Posterior vena cava (tissue), 2 donors: ENCODE results near the gene GLI3. TPM values are rescaled to one million over a fixed set of nuclear protein-coding genes. Genes with fewer than 3 reads are reported as not detected.

ENCODE experiments used
- DNase-seq: peaks from one replicate; pipeline ENCODE4 v3.0.0-alpha.2; 2020; ENCODE audit warnings: low spot score
- intact Hi-C, 2 donors: fragments of 100-400 bp; cut with DNase I; formaldehyde crosslinking; loops; one replicate each; pipeline versions ENCODE4 v1.14.1 to v1.14.2; 2022 to 2023
- total RNA-seq, 2 donors: library from RNA; stranded (reverse); fragmentation: NEBNext Ultra II Directional; extraction: Animal tissue kit (Norgen Biotek cat#: 25700); gene quantifications; one replicate each; pipeline ENCODE4 v1.2.1, GENCODE V29; 2021
- donor health status: DM: yes; HTN: yes; CAD: no.
- donor health status: DM: yes; HTN: yes; CAD: no.

The GLI3 gene
- total RNA-seq, 2 donors from 2014 or later, result 24.8 to 27.2 TPM

DNA sequence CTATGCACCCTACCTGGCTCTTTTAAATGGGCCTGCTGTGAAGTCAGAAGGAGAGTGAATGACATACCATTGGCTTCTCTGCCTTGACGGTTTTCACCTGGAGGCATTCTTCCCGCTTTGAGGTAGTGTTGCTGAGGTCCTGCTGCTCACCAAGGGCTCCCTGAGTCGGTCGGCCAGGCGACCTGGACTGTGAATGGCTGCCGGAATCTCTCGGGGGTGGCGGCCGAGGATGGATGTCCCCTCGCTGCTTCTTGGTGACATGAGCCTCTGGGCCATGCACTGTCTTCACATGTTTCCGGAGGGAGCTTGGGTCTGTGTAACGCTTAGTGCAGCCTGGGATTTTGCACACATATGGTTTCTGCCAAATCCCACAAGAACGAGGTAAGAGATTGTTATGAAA lies 264.7 kb downstream of the GLI3 start:
- no peak for DNase-seq
- intact Hi-C loops, result no loop called here

DNA sequence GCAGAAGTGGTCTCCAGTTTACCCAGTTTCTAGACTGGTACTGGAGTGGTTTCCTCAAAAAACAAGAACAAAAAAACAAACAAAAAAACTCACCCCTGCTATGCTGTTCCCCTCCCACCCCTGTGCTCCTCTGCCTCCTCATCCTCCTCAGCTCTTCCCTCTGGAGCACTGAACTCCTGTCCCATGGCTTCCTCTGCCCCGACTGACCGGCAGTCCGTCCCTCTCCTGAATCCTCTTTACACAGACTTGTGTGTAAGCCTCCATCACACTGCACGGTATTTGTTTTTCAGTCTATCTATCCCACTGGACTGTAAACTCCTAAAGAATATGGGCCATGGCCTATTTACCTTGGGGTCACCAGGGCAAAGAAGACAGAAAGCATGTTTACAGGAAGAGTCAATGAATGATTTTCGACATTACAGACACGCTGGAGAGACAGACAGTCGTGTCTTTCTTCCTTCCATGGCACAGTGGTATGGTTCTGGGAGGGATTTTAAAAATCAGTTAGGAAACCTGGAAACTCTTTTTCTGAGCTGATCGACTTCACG lies 265.3 kb downstream of the GLI3 start:
- DNase-seq, result no peak
- intact Hi-C loops, result no loop called here

DNA sequence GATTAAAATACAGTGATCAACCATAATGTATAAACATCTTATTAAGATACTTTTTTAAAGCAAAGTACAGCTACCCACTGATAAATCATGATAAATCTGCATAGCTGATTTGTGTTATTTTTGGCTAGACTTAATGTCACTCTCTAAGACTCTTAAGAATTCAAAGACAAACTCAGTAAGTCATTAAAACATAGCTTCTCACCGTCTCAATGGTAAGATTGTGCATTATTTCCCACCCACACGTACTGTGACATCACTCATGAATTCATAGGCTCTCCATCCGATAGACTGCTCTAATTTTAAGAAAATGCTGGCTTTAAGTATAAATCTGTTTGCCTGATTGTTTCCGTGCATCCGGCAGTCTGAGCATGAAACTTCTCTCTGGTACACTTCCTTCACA lies 266.1 kb downstream of the GLI3 start:
- intact Hi-C loops, result no loop called here

GRCh38 chr7:41969561-41970105 lies 267.4 kb downstream of the GLI3 start:
- DNase-seq, result no peak
- intact Hi-C loops, result no loop called here

More for the DNA sequence above, 266.1 kb downstream of the GLI3 start:
- DNase-seq, result no peak

DNA sequence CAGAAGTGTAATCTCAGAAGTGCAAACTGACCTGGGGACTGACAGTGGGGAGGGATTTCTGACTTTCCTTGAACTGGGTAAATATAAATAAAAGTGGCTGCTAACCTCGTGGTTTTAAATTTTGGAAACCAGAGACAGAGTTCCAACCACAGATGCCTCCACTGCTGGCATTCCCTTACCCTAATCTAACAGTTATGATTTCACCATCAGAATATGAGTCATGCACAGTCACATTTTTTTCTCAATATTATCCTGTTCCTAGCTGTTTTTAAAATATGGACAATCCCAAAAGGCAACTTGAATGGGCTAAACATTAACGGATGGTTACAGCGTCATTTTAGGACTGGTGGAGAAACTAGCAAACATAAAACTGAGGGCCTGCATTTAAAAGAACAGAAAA lies 269.9 kb downstream of the GLI3 start:
- intact Hi-C loops, result no loop called here
- DNase-seq, result no peak

DNA sequence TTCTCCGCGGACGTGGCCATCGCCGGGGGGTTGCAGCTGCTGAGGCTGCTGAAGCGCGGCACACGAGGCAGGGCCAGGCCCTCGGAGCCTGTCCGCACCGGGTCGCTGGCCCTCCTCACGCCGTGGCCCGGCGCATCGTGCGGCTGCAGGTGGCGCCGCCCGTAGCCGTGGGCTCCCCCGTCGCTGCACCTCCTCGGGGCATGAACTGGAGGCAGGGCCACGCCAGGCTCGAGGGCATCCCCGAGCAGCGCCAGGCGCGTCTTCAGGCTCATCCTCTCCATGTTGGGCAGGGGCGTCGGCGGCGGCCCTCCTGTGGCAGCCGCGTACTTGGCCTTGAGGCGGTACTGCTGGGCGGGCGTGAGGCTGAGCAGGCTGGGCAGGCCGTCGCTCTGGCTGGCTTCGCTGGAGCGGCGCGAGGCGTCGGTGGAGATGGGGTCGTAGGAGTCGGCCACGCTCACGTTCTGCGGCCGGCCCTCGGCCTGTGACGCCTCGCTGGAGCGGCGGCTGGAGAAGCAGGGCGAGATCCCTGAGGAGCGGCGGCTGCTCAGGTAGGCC lies 271.0 kb downstream of the GLI3 start:
- no peak for DNase-seq
- intact Hi-C loops, result no loop called here

DNA sequence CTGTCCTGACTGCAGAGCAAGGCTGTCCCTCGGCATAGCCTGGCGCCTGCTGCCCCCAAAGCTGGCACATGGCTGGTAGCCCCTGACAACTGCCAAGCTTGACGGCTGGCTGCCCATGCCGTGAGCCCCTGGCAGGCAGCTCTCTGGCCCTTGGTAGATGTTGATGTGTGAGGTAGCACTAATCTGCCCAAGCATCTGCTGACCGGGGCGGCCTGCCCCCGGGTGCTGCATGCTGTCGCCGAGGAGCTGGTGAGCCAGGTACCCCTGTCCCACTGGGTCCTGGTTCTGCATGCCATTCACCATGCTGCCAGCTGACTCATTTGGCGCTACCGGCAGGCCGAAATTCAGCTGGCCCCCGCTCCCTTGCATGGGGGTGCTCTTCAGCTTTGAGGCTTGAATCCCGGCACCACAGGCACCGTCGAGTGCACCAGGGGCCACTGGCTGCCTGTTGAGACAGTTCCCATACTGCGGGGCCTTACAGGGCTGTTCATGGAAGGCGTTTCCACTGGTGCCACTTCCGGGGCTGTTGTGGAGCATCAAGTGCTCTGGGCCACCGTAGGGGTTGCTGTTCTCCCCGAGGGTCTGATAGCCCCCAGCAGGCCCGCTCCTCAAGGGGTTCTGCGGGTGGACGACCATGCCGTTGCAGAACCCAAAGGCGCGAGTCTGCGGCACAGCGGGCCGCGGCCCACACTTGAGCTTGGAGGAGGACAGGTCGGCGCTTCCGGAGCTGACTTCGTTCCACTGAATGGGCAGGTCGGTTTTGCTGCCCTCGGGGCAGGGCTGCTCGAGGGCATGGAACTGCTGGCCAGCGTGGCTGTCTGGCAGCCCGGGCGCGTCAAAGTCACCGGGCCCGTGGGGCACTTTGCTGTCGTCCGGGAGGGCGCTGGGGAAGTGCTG lies 271.9 kb downstream of the GLI3 start:
- peak; percentile 80 for DNase-seq
- intact Hi-C loops, result no loop called here

DNA sequence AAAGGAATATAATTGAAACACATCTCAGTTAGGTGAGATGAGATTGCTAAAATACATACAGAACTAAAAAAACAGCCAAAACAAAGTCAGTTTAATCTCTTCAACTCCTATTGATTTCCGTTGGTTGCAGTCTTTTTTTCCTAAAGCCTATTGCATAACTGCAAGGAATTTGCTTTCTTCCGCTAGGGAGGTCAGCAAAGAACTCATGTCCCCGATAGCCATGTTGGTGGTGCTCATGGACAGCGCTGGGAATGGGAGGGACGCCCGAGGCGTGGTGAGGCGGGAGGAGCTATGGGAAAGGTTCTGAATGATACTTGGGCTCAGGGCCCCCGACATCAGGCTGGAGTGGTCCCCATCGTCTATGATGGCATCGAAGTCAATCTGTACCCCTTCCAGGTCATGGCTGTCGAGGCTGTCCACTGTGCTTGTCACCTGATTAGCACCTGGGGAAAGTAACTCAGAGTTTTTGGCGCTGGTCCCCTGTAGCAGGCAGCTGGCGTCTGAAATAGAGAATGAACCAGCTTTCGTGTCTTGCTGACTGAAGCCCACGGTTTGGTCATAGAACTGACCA lies 272.7 kb downstream of the GLI3 start:
- intact Hi-C loops, result no loop called here
- no peak for DNase-seq

- peak; percentile 79 for DNase-seq
Measured at GRCh38 chr7:41956705-41957104, 280.3 kb downstream of the GLI3 start.

GRCh38 chr7:41955893-41956675 lies 280.9 kb downstream of the GLI3 start:
- DNase-seq, result peak; percentile 98
- intact Hi-C loops, result no loop called here

More at GRCh38 chr7:41956705-41957104, 280.3 kb downstream of the GLI3 start:
- intact Hi-C loops, result no loop called here

DNA sequence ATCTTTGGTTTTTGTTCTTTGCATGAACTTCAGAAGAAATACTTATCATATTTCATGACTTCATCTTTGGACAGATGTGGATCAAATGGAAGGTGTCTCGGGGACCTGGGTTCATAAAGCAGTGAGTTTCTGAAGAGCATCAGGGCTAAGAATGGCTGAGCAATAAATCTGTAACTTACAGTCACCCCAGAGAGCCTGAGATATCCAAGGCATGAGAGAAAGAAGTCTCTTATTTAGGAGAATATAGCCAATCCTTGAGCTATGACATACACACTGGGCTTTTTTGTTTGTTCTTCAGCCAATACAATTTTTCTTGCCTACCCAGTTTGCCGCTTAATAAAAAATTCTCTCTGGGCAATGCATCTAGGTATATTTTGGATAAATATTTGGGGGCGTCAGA lies 281.6 kb downstream of the GLI3 start:
- intact Hi-C loops, result no loop called here
- DNase-seq, result no peak

- DNase-seq, result no peak
- intact Hi-C loops, result no loop called here
Measured at GRCh38 chr7:41954976-41955375, 282.0 kb downstream of the GLI3 start.

GRCh38 chr7:41948503-41948902 lies 288.5 kb downstream of the GLI3 start:
- DNase-seq, result no peak

GRCh38 chr7:41943094-41943577 lies 293.9 kb downstream of the GLI3 start:
- intact Hi-C loops, result loop anchor here (5.0 to 10.0 kb wide), 2 partner anchors 889 to 902 kb away; no protein-coding TSS in a partner anchor
- DNase-seq, result peak; percentile 95

More at GRCh38 chr7:41948503-41948902, 288.5 kb downstream of the GLI3 start:
- intact Hi-C loops, result loop anchor here in 1 of 2 donors (10.0 kb wide), 1 partner anchor 896 kb away; no protein-coding TSS in a partner anchor

DNA sequence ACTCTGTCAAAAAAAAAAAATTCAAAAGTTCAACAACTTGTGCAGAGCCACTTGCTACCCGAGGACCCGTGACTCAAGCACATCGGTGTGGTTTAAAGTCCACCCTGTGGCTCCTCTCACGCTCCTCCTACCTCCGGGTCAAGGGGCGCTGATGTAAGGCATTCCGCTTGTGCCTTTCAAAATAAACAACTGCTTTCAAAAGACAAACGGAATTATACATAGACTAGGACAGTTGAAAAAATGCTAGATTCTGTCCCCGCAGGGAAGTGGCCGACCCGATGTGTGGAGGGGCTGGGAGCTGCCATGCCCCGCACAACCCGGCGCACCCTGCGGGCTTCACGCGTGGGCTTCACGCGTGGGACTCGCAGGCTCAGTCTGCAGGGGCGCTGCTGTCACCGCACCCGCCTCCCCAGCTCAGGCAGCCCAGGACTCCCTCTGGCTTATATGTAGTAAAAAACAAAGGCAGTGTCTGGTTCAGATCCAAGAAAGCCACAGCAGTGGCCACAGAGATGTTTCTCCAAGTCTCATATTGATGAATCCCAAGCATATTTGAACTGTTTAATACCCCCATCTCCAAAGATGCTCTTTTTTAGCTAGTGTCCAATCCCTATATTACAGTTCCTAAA lies 294.4 kb downstream of the GLI3 start:
- intact Hi-C loops, result loop anchor here (5.0 to 10.0 kb wide), 2 partner anchors 890 to 902 kb away; no protein-coding TSS in a partner anchor
- peak; percentile 78 for DNase-seq

GRCh38 chr7:41940760-41941343 lies 296.2 kb downstream of the GLI3 start:
- intact Hi-C loops, result loop anchor here (5.0 to 10.0 kb wide), 2 partner anchors 891 to 904 kb away; no protein-coding TSS in a partner anchor
- peak; percentile 84 for DNase-seq

DNA sequence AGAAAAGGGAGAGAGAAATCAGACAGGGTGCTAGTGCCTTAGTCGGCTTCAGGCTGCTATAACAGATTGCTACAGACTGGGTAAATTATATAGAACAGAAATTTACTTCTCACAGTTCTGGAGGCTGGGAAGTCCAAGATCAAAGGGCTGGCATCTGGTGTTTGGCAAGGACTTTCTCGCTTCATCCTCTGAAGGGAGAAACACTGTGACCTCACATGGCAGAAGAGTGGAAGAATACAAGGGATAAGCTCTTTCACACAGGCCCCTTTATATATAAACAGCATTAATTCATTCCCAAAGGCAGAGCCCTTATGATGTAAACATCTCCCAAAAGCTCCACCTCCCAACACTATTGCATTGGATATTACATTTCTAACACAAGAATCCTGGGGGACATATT lies 298.6 kb downstream of the GLI3 start:
- intact Hi-C loops, result no loop called here
- no peak for DNase-seq

DNA sequence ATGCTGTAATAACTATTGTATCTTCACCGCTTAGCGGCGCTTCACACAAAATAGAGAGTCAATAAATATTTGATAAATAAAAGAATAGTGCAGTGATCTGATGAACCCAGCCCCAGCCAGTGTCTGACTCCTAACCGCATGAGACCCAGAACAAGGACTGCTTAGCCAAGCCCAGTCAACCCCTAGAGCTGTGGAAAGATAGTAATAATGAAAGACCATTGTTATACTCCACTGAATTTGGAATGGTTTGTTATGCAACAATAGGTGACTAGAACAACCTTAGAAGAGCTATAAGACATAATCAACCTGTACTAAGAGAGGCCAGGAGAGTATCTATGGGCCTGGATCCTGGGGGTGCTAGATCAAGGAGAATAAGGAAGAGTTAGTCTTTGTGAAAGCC lies 303.6 kb downstream of the GLI3 start:
- intact Hi-C loops, result no loop called here
- no peak for DNase-seq
